C1 segment of cervical spinal cord (tissue), 14 donors: ENCODE measurements around the gene NEAT1.
"Not testable (repeated sequence)": the region's sequence is repeated elsewhere in the genome, so short reads cannot be mapped to it uniquely, and the experiment has no call there.

Experiments
- DNase-seq, 14 donors: peaks; one replicate each; lab custom pipeline; 2025; lab: John Stamatoyannopoulos, UW

Gene NEAT1

GRCh38 chr11:65404638-65405339 is 17.8 kb upstream of the NEAT1 start:
- no peak for DNase-seq

GRCh38 chr11:65410936-65411680 is 11.5 kb upstream of the NEAT1 start:
- no peak for DNase-seq

- DNase-seq = no peak
Observed at GRCh38 chr11:65411681-65412070, 10.9 kb upstream of the NEAT1 start.

DNA sequence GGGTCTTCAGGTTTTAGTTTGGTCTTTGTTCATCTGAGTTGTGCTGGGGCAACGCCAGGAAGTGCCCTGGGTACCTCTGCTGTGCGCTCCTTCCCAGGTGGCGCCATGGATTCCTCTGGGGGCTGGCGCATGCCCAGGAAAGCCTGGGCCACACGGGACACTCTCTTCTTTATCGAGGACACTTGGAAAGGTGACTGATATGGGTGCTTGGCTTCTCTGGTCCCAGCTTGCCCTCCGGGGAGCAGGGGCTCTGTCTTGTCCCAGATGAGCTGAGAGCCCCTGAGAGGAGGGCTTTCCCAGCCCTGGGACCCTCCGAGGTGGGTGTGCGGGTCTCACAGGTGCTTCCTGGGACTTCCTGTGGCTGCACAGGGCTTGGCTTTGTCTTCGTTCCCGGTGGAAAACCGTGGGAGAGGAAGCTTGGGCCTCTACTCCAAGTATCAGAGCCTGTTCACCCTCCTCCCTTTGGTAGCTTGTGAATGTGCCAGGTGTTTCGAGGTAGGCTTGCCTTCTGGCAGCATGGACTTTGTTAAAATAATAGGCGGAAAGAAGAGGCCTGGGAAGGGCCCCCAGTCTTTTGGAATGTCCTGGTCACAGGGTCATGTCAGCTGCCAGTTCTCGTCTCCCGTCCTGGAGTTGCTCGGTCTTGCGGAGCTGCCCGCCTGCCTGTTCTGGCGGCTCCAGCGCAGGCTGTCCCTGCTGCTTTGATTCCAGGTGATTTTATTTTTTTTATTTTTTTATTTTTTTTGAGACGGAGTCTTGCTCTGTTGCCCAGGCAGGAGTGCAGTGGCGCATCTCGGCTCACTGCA is 10.1 kb upstream of the NEAT1 start:
- DNase-seq = no peak

DNA sequence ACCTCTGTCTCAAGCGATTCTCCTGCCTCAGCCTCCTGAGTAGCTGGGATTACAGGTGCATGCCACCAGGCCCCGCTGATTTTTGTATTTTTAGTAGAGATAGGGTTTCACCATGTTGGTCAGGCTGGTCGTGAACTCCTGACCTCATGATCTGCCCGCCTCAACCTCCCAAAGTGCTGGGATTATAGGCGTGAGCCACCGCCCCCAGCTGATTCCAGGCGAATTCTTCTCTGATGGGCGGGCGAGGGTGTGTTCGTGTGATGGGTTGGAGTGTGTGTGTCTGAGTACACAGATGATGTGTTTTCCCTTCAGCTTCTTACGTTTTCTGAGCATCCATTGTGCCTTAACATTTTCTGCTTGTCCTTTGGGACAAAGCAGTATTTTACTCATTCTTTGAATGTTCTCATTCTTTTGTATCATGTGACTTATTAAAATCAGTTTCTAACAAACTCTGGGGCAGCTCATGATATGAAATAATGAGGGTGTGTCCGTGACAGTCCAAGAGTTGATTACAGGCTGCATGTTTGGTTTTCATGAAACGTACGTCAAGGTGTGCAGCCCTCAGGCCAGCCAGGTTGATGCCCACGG is 9.4 kb upstream of the NEAT1 start:
- not testable (repeated sequence) for DNase-seq

DNA sequence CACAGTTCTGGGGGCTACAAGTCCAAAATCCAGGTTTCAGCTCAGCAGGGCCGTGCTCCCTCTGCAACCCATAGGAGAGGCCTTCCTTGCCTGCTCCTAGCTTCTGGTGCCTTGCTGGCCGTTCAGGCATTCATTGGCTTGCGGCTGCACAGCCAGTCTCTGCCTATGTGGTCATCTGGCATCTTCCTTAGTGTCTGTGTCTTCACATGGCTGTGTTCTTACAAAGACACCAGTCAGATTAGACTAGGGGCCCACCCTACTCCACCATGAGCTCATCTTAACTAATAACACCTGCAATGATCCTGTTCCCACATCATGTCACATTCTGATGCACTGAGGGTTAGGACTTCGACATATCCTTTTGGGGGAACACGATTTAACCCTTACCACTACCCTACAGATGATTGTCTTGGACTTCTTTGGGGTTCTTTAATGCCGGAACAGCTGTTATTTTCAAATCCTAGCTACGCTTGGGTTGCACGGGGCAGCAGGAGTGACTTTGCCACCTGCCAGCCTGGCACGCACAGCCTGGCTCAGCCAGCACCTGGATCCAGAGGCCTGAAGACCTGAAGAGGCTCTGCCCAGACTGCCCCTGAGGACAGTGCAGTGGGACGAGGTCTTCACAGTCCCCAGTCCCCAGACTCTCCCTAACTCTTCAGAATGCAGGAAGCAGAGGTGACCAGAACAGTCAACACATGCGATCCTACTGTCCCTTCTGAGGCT is 7.7 kb upstream of the NEAT1 start:
- DNase-seq = no peak

- no peak for DNase-seq
Observed at GRCh38 chr11:65415499-65416340, 6.9 kb upstream of the NEAT1 start.

GRCh38 chr11:65416341-65416824 is 6.2 kb upstream of the NEAT1 start:
- DNase-seq = peak in 13 of 14 donors; percentile 71 to 92 (median 85)

DNA sequence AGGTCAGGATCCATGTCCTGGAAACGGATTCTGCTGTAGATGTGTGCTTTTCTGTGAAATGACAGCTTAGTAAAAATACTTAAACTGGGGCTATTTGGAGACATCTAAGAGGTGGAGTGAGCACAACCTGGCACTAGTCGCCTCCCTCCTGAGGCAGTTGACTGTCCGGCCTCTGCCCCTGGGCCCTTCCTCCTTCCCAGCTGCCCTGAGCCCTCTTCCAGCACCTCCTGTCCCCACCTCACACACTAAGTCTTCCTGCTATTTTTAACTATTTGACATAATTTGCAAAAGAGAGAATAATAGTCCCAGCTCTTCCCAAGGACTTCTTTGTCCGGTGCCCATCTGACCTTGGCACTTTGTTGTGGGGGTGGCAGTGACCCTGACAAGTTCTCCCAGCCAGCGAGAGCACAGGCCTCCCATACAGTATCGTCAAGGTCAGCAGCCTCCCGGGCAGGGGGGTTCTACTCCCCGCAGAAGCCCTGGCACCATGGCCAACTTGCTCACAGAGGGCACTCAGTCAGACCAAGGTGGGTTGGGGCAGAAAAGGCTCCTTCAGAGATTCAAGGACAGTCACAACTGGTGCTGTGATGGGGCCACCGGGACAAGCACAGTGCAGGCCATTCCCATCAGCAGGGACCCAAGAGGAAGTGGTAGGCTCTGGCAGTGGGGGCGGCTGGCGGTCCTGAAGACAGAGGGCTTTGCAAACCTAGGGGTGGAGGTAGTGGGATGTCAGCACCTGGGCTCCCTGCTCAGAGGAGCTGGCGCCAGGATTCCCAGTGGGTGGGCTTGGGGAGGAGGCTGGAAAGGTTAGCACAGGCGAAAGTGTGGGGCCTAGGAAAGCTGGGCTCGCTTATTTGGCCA is 5.5 kb upstream of the NEAT1 start:
- DNase-seq = peak in 6 of 14 donors; percentile 41 to 62 (median 50)

DNA sequence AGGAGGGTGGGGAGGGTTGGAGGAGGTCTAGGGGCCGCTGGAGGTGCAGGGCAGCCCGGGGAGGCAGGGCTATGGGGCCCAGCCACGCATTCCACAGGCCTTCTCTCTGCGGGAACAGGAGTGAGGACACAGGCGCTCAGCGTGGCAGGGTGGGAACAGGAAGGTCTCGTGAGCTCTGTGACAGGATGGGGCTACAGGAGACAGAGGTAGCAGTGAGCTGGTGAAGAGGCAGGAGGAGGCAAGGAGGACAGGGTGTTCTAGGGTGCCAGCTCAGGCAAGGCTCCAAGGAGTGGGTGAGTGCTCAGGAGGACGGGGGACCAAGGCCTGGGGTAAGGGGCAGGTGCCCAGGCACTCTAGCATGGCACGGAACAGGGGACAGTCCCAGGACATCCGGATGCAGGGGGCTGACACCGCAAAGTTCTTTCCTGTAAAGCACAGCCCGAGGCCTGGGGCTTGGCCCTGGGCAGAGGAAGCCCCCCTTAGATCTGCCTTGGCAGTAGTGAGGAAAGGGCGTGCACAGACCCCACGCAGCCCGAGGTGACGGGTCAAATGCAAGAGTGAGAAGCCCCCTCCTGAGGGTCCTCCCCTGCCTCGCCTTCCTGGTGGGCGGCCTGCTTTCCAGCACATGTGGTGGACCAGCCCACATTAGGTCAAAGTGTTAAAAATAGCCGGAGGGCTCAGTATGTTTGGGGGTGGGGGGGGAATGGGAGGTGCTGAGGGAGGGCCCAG is 4.7 kb upstream of the NEAT1 start:
- DNase-seq = peak in 3 of 14 donors; percentile 36 to 62 (median 38)

DNA sequence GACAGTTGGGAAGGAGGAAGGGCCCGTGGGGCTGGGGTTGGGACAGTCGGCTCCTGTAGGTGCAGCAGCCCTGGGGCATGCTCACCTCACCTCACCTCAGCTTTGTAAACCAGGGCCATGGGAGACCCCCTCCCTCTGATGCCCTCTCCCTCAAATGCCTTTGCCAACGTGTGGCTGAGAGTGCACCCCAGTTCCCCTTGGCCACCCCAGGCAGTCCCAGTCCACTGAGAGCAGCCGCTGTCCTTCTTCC is 4.2 kb upstream of the NEAT1 start:
- no peak for DNase-seq

DNA sequence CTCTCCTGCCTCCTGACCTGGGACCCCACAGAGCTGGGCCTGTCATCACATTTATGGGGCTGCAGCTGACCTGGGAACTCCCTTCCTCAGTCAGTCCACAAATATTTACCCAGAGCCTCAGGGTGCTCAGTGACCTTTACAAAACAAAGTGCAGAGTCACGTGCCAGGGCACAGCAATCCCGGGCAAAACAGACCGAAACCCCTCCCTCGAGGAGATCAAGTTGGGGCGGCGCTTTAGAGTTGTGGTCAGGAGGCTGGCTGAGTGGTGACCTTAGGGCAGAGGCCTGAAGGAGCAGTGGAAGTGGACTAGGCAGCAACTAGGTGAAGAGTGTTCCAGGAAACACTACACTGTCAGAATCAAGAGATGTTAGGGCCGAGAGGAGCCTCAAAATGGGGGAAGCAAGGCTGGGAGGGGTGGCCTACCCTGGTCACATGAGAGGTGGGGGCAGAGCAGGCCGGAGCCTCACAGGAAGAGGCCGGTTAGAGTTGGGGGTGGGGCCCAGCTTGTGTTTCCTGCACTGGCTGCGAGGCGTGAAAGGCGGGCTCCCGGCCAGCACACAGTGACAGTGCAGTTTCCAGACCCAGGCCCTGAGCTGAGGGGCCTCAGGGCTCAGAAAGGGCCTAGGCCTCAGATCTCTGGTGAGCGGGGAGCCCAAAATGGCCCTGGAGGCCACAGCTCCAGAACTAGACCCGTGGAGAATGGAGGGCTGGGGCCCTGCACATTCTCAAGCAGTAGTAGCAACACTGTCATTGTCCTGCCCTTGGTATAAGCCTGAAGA is 3.7 kb upstream of the NEAT1 start:
- DNase-seq = peak in 13 of 14 donors; percentile 73 to 96 (median 93)

DNA sequence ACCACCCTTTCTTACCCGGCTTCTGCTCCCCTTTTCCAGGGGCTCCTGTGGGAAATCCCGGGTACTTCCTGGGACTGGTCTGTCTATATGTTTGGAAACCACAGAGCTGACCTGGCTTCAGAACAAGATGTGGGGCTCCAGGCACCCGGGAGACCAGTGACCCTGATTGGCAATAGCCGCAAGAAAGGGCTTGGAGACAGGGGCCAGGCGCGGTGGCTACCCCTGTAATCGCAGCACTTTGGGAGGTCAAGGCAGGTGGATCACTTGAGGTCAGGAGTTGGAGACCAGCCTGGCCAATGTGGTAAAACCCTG is 3.2 kb upstream of the NEAT1 start:
- DNase-seq = peak in 1 of 14 donors; percentile 79

DNA sequence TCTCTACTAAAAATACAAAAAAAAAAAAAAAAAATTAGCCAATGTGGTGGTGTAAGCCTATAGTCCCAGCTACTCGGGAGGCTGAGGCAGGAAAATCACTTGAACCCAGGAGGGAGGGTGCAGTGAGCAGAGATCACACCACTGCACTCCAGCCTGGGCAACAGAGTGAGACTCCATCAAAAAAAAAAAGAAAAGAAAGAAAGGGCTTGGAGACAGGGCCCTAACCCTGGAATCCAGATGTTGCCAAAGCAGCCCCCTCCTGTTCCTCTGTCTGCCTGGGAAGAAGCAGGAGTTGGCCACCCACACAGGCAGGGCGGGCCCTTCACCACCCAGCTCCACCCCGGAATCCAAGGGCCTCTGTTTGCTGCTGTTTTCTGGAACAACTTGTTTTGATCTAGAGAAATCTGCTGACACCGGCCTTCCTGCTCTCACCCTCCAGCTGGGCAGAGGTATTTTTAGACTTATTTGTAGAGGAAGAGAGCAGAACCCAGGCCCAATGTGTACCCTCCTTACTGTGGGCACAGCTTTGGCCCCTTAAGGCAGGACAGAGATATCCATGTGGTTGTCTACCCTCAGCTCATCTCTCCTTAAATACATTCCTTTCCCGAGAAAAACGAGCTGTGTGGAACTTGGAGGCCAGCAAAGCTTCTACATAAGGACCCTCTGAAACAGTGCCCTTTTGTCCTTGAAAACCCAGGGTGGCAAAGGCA is 2.7 kb upstream of the NEAT1 start:
- peak in 12 of 14 donors; percentile 59 to 90 (median 78) for DNase-seq

- DNase-seq = no peak
Observed at GRCh38 chr11:65420506-65420905, 2.1 kb upstream of the NEAT1 start.

DNA sequence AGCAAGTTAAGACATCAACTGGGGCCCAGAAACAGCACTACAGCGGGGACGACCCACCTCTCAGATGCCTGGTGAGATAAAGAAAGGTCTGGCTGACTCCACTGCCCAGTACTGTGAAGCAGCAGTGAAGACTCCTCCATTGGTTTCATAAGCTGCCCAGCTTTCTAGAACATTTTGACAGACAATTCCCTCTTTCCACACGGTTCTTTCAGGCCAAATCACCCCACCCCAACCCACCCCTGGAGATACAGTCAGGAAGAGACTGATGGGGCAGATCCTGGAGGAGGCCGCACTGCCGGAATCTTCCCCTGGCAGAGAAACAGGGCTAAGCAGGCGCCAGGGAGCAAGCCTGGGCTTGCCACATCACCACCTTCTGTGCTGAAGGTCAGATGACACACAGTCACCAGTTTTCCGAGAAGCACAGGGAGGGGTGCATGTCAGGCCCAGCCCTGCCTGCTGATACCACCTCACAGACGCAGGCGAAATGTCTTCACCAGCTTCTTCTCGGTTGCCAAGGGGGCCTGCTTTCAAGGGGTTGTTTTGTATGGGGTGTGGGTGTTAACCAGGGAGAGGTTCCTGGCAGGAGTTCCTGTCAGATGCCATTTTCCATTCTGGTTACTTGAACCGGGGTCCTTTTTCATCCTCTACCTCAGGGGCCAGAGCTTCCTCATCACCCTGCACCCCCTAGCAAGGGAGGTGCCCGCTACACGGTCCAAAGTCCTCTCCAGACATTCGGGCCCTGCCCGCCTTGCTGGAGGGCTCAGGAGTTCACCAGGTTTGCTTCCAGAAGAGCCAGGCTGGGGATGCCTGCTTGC is 1.4 kb upstream of the NEAT1 start:
- peak; percentile 47 to 98 (median 89) for DNase-seq
